Pancreas (tissue), 10 donors: ENCODE results near the gene CD3G. TPM values are rescaled to one million over a fixed set of nuclear protein-coding genes. Genes with fewer than 3 reads are reported as not detected.
"Not testable (repeated sequence)": the region's sequence is repeated elsewhere in the genome, so short reads cannot be mapped to it uniquely, and the experiment has no call there.

Experiments
- ATAC-seq, 4 donors: fragments of 200-7000 bp; cut with Tn5 transposase; one replicate each; pipeline versions ENCODE4 v1.8.0 to v1.9.1; 2020; ENCODE audit warnings: mild to moderate bottlenecking in 4 of 4, moderate library complexity in 4 of 4
- DNase-seq, 6 donors: peaks; one replicate each; pipeline ENCODE4 v3.0.0-alpha.2; 2020
- FAIRE-seq: peaks from 2 replicates; lab custom pipeline; 2012; peaks lifted over from hg19 to GRCh38; lab: Jason Lieb, UNC
- H3K27ac ChIP-seq, 4 donors: fragments of 200-600 bp; sonication (generic); 1 replicate in 3 of 4; 2 replicates in 1 of 4; pipeline versions ENCODE4 v1.5.0 to v1.8.0; 2020
- H3K27me3 ChIP-seq, 4 donors: fragments of 200-600 bp; one replicate each; pipeline ENCODE4 v1.8.0; 2021
- H3K36me3 ChIP-seq, 3 donors: fragments of 200-600 bp; sonication (generic) in 1 of 3; one replicate each; pipeline versions ENCODE4 v1.5.0 to v1.8.0; 2020 to 2021
- H3K4me1 ChIP-seq, 3 donors: fragments of 200-600 bp; one replicate each; pipeline ENCODE4 v1.8.0; 2021
- H3K4me3 ChIP-seq, 4 donors: fragments of 200-600 bp; sonication (generic) in 2 of 4; one replicate each; pipeline versions ENCODE4 v1.5.0 to v1.8.0; 2020 to 2021
- H3K9me3 ChIP-seq, 4 donors: fragments of 200-600 bp; one replicate each; pipeline ENCODE4 v1.8.0; 2021
- CTCF ChIP-seq, 4 donors: fragments of 200-600 bp; sonication (generic) in 3 of 4; IDR thresholded peaks; one replicate each; pipeline versions ENCODE4 v1.5.0 to v1.8.0; 2021; ENCODE audit warnings: antibody characterized with exemption in 4 of 4
- WGBS, 2 donors: extraction: QIAGEN DNeasy Blood & Tissue Kit; methylation state at CpG; one replicate each; pipeline ENCODE4 v1.1.7; 2013; 5-methylcytosine and 5-hydroxymethylcytosine counted together
- intact Hi-C, 3 donors: fragments of 100-400 bp; cut with DNase I; formaldehyde crosslinking; loops; one replicate each; pipeline versions ENCODE4 v1.11.1 to v1.14.2; 2022
- polyA plus RNA-seq, 2 donors: library from polyadenylated mRNA; stranded (reverse); fragments of 200-250 nt; gene quantifications; one replicate each; pipeline ENCODE4 v1.2.3, GENCODE V29; 2013
- total RNA-seq, 6 donors: library from RNA; stranded (reverse); fragmentation: NEBNext Ultra II Directional in 4 of 6; extraction: Animal tissue kit (Norgen Biotek cat#: 25700) in 4 of 6; gene quantifications; one replicate each; pipeline versions ENCODE4 v1.2.1 to v1.2.4, GENCODE V29; 2021 to 2023
- donor health status: healthy with polysubstance abuse.
- donor health status: DM: no; HTN: no; CAD: no; lungs with moderate emphysema.
- donor health status: DM: no; HTN: no; CAD: no.
- donor health status: control.
- donor health status: control.
- donor health status: Bipolar disorder and iron deficiency.
- donor health status: DM: yes; HTN: yes; CAD: no.
- donor health status: DM: no; HTN: no; CAD: no.
- donor health status: DM: no; HTN: no; CAD: no.
- donor health status: DM: yes; HTN: yes; CAD: no.

Gene CD3G
- total and polyA plus RNA-seq, 8 donors = 0.04 to 0.92 (median 0.50) TPM; not detected in 1

GRCh38 chr11:118398791-118399559, 54.8 kb downstream of the CD3G start:
- intact Hi-C loops = loop anchor here in 1 of 3 donors (10.0 kb wide), 1 partner anchor 106 kb away; no protein-coding TSS in a partner anchor

GRCh38 chr11:118401151-118401879, 57.2 kb downstream of the CD3G start, which contains the start of gene ATP5MG:
Gene ATP5MG, plus strand, starts transcription at chr11:118401606. Its CDS starts 60 bp downstream, at chr11:118401666.
- Histone ChIP-seq H3K4me1 (peaks cover 9 to 20% (median 15%) of the 10 kb centered on the region in 3 donors), H3K36me3 (peaks cover 0 to 7% (median 7%) of the 10 kb centered on the region in 3 donors), H3K27me3 (no peaks in the 10 kb centered on the region), H3K4me3 (peak within 1 kb of the TSS; percentile 50 to 89 (median 69)), H3K27ac (peak within 1 kb of the TSS; percentile 53 to 92 (median 72)), H3K9me3 (no peaks in the 10 kb centered on the region)
- WGBS, 2 donors = 0 to 1% methylated on average over 51 of the region's 51 CpGs
- FAIRE-seq = peak; percentile 66
- TF ChIP-seq CTCF (IDR thresholded peaks at IDR 0.05) = no peak
- DNase-seq = peak; percentile 87 to 96 (median 90)
- intact Hi-C loops = no loop called here
- peak; percentile 91 to 94 (median 92) for ATAC-seq

More at GRCh38 chr11:118398791-118399559, 54.8 kb downstream of the CD3G start:
- peaks cover 0 to 24% (median 11%) of the 10 kb centered on the region in 3 donors for H3K36me3 ChIP-seq
- TF ChIP-seq CTCF (IDR thresholded peaks at IDR 0.05) = no peak
- DNase-seq (no peak), ATAC-seq (no peak), FAIRE-seq (no peak)
- H3K4me1 ChIP-seq = peaks cover 9 to 19% (median 9%) of the 10 kb centered on the region in 3 donors
- H3K9me3 ChIP-seq = no peaks in the 10 kb centered on the region
- 44 to 57% methylated on average over 3 of the region's 3 CpGs for WGBS, 2 donors
- no peak overlapping the region for H3K27ac ChIP-seq
- no peak overlapping the region for H3K4me3 ChIP-seq
- H3K27me3 ChIP-seq = no peaks in the 10 kb centered on the region

GRCh38 chr11:118401880-118402590, 57.9 kb downstream of the CD3G start:
- H3K36me3 ChIP-seq = peaks cover 0 to 1% (median 0%) of the 10 kb centered on the region in 3 donors
- DNase-seq (no peak), FAIRE-seq (no peak), ATAC-seq (peak in 2 of 4 donors; percentile 3 to 49)
- peak overlapping the region; percentile 53 to 92 (median 72) for H3K27ac ChIP-seq
- peak overlapping the region; percentile 50 to 89 (median 69) for H3K4me3 ChIP-seq
- no peaks in the 10 kb centered on the region for H3K27me3 ChIP-seq
- intact Hi-C loops = no loop called here
- H3K4me1 ChIP-seq = peaks cover 9 to 20% (median 15%) of the 10 kb centered on the region in 3 donors
- H3K9me3 ChIP-seq = no peaks in the 10 kb centered on the region
- no peak for TF ChIP-seq CTCF (IDR thresholded peaks at IDR 0.05)
- WGBS, 2 donors = 1% methylated on average over 22 of the region's 22 CpGs

- H3K27ac ChIP-seq, FAIRE-seq, H3K9me3 ChIP-seq, DNase-seq, ATAC-seq, H3K27me3 ChIP-seq, H3K36me3 ChIP-seq, intact Hi-C loops: not testable (repeated sequence)
- Histone ChIP-seq H3K4me3 (peak overlapping the region; percentile 50 to 89 (median 69)), H3K4me1 (peaks cover 9 to 20% (median 15%) of the 10 kb centered on the region in 3 donors)
- 69 to 73% methylated on average over 7 of the region's 7 CpGs for WGBS, 2 donors
Measured at GRCh38 chr11:118402594-118402993, 58.5 kb downstream of the CD3G start.

Other genes starting within 250 kb of the CD3G start
- gene SCN4B, start 191.5 kb upstream of the CD3G start, total RNA-seq = 1 to 10 TPM in 3 of 6 donors, under 1 TPM in 3; 0.69 to 2.3 (median 1.0) TPM
- gene SCN4B, start 191.5 kb upstream of the CD3G start, polyA plus RNA-seq = 1 to 10 TPM in 1 of 2 donors, under 1 TPM in 1; 0.61 to 2.9 TPM
- gene SCN2B, start 167.7 kb upstream of the CD3G start, total RNA-seq = under 1 TPM; 0.05 to 0.31 (median 0.06) TPM
- gene SCN2B, start 167.7 kb upstream of the CD3G start, polyA plus RNA-seq = under 1 TPM; 0.04 to 0.05 TPM
- 1 to 10 TPM in 4 of 6 donors, under 1 TPM in 2; 0.39 to 7.4 (median 1.8) TPM for gene JAML, start 119.3 kb upstream of the CD3G start, total RNA-seq
- gene JAML, start 119.3 kb upstream of the CD3G start, polyA plus RNA-seq = 1 to 10 TPM; 2.1 to 2.7 TPM
- 1 to 10 TPM; 4.4 to 8.0 (median 5.6) TPM for gene MPZL3, start 92.0 kb upstream of the CD3G start, total RNA-seq
- 1 to 10 TPM; 3.8 to 5.3 TPM for gene MPZL3, start 92.0 kb upstream of the CD3G start, polyA plus RNA-seq
- 10 to 100 TPM in 4 of 6 donors, 1 to 10 TPM in 2; 6.0 to 20.7 (median 13.8) TPM for gene MPZL2, start 80.0 kb upstream of the CD3G start, total RNA-seq
- 10 to 100 TPM in 1 of 2 donors, 1 to 10 TPM in 1; 8.1 to 15.6 TPM for gene MPZL2, start 80.0 kb upstream of the CD3G start, polyA plus RNA-seq
- 1 to 10 TPM in 4 of 6 donors, under 1 TPM in 2; 0.23 to 2.1 (median 1.5) TPM for gene CD3E, start 39.6 kb upstream of the CD3G start, total RNA-seq
- gene CD3E, start 39.6 kb upstream of the CD3G start, polyA plus RNA-seq = under 1 TPM; 0.23 to 0.73 TPM
- 1 to 10 TPM in 2 of 6 donors, under 1 TPM in 4; 0.23 to 2.4 (median 0.82) TPM for gene CD3D, start 1.6 kb upstream of the CD3G start, total RNA-seq
- under 1 TPM; 0.14 to 0.80 TPM for gene CD3D, start 1.6 kb upstream of the CD3G start, polyA plus RNA-seq
- gene UBE4A, start 15.3 kb downstream of the CD3G start, total RNA-seq = 10 to 100 TPM; 20.0 to 28.9 (median 21.8) TPM
- gene UBE4A, start 15.3 kb downstream of the CD3G start, polyA plus RNA-seq = 10 to 100 TPM; 14.2 to 17.9 TPM
- gene ATP5MG, start 57.3 kb downstream of the CD3G start, total RNA-seq = 10 to 100 TPM; 46.5 to 81.4 (median 74.3) TPM
- 100 to 1,000 TPM; 115 to 120 TPM for gene ATP5MG, start 57.3 kb downstream of the CD3G start, polyA plus RNA-seq
- 10 to 100 TPM; 31.1 to 46.3 (median 36.6) TPM for gene KMT2A, start 92.1 kb downstream of the CD3G start, total RNA-seq
- gene KMT2A, start 92.1 kb downstream of the CD3G start, polyA plus RNA-seq = 10 to 100 TPM; 13.9 to 14.1 TPM
- gene TTC36, start 183.1 kb downstream of the CD3G start, total RNA-seq = under 1 TPM; 0.64 to 0.92 (median 0.77) TPM
- gene TTC36, start 183.1 kb downstream of the CD3G start, polyA plus RNA-seq = under 1 TPM in 1 of 2 donors, not detected in 1; 0.72 TPM
- 10 to 100 TPM; 12.2 to 18.6 (median 14.4) TPM for gene TMEM25, start 186.8 kb downstream of the CD3G start, total RNA-seq
- 10 to 100 TPM; 17.4 to 24.9 TPM for gene TMEM25, start 186.8 kb downstream of the CD3G start, polyA plus RNA-seq
- 10 to 100 TPM in 3 of 6 donors, 1 to 10 TPM in 3; 5.7 to 12.4 (median 9.8) TPM for gene IFT46, start 221.6 kb downstream of the CD3G start, total RNA-seq
- 10 to 100 TPM; 14.4 to 28.2 TPM for gene IFT46, start 221.6 kb downstream of the CD3G start, polyA plus RNA-seq
- gene ARCN1, start 228.1 kb downstream of the CD3G start, total RNA-seq = 100 to 1,000 TPM in 1 of 6 donors, 10 to 100 TPM in 5; 77.0 to 105 (median 92.6) TPM
- gene ARCN1, start 228.1 kb downstream of the CD3G start, polyA plus RNA-seq = 10 to 100 TPM; 39.8 to 67.3 TPM